Measurements from ENCODE around the gene SETD5. TPM values are rescaled to one million over a fixed set of nuclear protein-coding genes. Genes with fewer than 3 reads are reported as not detected.

Gene SETD5
- total RNA-seq, 3 donors from 2014 or later = 63.0 to 135 (median 118) TPM

GRCh38 chr3:9420850-9421549 is 23.6 kb downstream of the SETD5 start:
- peaks cover 0 to 26% of the 10 kb centered on the region in 2 donors for H3K4me1 ChIP-seq
- no peak for TF ChIP-seq POLR2AphosphoS5 (IDR thresholded peaks at IDR 0.05)
- H3K27me3 ChIP-seq = no peaks in the 10 kb centered on the region
- DNase-seq (ENCODE audit: low spot score in 2 of 2) = no peak
- H3K4me3 ChIP-seq = no peak overlapping the region
- intact Hi-C loops (cut with DNase I; ENCODE audit: low total_unique reads) = no loop called here
- H3K36me3 ChIP-seq = no peaks in the 10 kb centered on the region
- H3K27ac ChIP-seq = peak overlapping the region in 1 of 2 donors; percentile 85
- no peaks in the 10 kb centered on the region for H3K9me3 ChIP-seq

GRCh38 chr3:9422712-9423424 is 25.5 kb downstream of the SETD5 start:
- intact Hi-C loops (cut with DNase I; ENCODE audit: low total_unique reads) = no loop called here
- peaks cover 0 to 26% of the 10 kb centered on the region in 2 donors for H3K4me1 ChIP-seq
- no peak overlapping the region for H3K4me3 ChIP-seq

DNA sequence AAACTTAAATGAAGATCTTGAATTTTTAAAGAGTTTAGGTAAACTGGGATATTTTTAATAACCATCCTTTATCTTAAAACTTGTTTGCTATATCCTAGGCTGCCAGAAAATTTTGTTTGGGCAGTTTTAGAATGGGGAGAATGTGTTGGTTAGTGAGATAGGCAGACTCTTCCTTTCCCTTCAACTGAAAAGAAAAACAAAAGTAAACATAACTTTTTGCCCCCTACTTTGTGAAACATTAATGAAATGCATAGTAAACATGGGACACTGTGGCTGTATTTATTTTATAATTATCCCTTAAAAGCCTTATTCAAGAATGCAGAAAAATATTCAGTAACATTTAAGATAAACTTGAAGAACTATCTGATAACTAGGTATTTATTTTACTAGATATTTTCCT is 31.0 kb downstream of the SETD5 start:
- no peak for DNase-seq (ENCODE audit: low spot score in 2 of 2)
- no peaks in the 10 kb centered on the region for H3K27me3 ChIP-seq
- no peak overlapping the region for H3K4me3 ChIP-seq
- no peak for TF ChIP-seq POLR2A (IDR thresholded peaks at IDR 0.05)
- TF ChIP-seq, protein P1, sequence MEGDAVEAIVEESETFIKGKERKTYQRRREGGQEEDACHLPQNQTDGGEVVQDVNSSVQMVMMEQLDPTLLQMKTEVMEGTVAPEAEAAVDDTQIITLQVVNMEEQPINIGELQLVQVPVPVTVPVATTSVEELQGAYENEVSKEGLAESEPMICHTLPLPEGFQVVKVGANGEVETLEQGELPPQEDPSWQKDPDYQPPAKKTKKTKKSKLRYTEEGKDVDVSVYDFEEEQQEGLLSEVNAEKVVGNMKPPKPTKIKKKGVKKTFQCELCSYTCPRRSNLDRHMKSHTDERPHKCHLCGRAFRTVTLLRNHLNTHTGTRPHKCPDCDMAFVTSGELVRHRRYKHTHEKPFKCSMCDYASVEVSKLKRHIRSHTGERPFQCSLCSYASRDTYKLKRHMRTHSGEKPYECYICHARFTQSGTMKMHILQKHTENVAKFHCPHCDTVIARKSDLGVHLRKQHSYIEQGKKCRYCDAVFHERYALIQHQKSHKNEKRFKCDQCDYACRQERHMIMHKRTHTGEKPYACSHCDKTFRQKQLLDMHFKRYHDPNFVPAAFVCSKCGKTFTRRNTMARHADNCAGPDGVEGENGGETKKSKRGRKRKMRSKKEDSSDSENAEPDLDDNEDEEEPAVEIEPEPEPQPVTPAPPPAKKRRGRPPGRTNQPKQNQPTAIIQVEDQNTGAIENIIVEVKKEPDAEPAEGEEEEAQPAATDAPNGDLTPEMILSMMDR (IDR thresholded peaks at IDR 0.05) = no peak
- TF ChIP-seq POLR2AphosphoS5 (IDR thresholded peaks at IDR 0.05) = no peak
- intact Hi-C loops (cut with DNase I; ENCODE audit: low total_unique reads) = no loop called here
- peak overlapping the region; percentile 3 to 17 for H3K27ac ChIP-seq
- peaks cover 8% of the 10 kb centered on the region for H3K36me3 ChIP-seq
- H3K4me1 ChIP-seq = peaks cover 0 to 7% of the 10 kb centered on the region in 2 donors
- H3K9me3 ChIP-seq = no peaks in the 10 kb centered on the region

More at GRCh38 chr3:9422712-9423424, 25.5 kb downstream of the SETD5 start:
- Histone ChIP-seq H3K27me3 (no peaks in the 10 kb centered on the region), H3K27ac (peak overlapping the region; percentile 85), H3K9me3 (no peaks in the 10 kb centered on the region), H3K36me3 (no peaks in the 10 kb centered on the region)
- TF ChIP-seq POLR2A (IDR thresholded peaks at IDR 0.05) (no peak), POLR2AphosphoS5 (IDR thresholded peaks at IDR 0.05) (peak in 2 of 3 donors; percentile 90 to 94)
- TF ChIP-seq, protein P1 (IDR thresholded peaks at IDR 0.05) = peak; percentile 31 to 73 (median 44)
- DNase-seq (ENCODE audit: low spot score in 2 of 2) = peak; percentile 74 to 93

DNA sequence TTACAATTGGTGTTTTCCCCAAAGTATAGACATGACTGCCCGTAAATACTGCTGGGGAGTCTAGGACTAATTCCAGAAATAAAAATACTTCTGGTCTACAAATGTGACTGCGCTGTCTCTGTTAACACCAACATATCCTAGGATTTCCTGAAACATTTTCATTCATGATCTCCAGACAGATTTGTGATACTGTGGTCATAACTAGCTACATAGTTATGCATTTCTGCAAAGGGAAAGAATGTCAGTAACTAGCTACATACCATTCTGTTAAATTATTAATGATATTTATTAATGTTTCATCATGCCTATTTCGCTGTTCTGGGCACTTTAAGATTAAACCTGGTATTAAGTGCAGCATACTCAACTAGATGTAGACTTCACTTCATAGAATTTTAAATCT is 33.3 kb downstream of the SETD5 start:
- intact Hi-C loops (cut with DNase I; ENCODE audit: low total_unique reads) = no loop called here
- TF ChIP-seq, protein P1 (IDR thresholded peaks at IDR 0.05) = no peak
- TF ChIP-seq POLR2A (IDR thresholded peaks at IDR 0.05) = no peak
- TF ChIP-seq POLR2AphosphoS5 (IDR thresholded peaks at IDR 0.05) = no peak
- H3K9me3 ChIP-seq = no peaks in the 10 kb centered on the region
- no peak overlapping the region for H3K27ac ChIP-seq
- no peak overlapping the region for H3K4me3 ChIP-seq
- no peaks in the 10 kb centered on the region for H3K27me3 ChIP-seq
- no peak for DNase-seq (ENCODE audit: low spot score in 2 of 2)
- no peaks in the 10 kb centered on the region for H3K4me1 ChIP-seq
- H3K36me3 ChIP-seq = peaks cover 8% of the 10 kb centered on the region

DNA sequence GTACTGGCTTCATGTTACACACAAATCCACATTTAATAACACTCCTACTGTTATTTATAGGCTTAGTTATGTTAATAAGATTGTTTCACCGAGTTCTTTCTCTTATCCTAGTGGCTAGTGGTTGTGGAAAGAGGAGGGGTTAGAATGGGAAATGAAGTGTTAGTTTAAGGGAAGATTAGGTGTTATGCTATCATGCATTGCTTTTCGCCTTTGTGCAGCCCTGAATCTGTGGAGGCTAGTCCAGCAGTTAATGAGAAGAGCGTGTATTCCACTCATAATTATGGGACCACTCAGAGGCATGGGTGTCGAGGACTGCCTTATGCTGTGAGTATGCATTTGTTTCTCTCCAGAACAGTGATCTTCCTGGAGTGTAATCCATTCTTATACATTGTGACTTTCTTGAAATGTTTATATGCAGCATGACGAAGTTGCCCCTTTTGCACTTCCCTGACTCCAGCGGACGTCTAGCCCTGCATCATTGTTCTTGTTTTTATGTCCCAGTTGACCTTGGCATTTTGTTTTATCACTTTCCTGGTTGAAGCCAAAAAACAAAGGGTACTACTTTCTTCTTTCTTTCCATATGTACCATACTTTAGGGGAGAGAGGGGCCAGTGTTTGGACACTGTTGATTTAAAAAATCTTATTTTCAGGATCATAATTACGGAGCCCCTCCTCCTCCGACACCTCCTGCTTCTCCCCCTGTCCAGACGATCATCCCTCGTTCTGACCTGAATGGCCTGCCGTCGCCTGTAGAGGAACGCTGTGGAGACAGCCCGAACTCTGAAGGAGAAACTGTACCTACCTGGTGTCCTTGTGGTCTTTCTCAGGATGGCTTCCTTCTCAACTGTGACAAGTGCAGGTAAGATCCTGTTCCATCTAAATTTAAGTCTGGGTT is 36.5 kb downstream of the SETD5 start:
- H3K4me3 ChIP-seq = no peak overlapping the region
- H3K9me3 ChIP-seq = no peaks in the 10 kb centered on the region
- no peak overlapping the region for H3K27ac ChIP-seq
- intact Hi-C loops (cut with DNase I; ENCODE audit: low total_unique reads) = no loop called here
- TF ChIP-seq POLR2AphosphoS5 (IDR thresholded peaks at IDR 0.05) = no peak
- TF ChIP-seq, protein P1 (IDR thresholded peaks at IDR 0.05) = no peak
- TF ChIP-seq POLR2A (IDR thresholded peaks at IDR 0.05) = no peak
- H3K27me3 ChIP-seq = no peaks in the 10 kb centered on the region
- no peak for DNase-seq (ENCODE audit: low spot score in 2 of 2)
- H3K4me1 ChIP-seq = no peaks in the 10 kb centered on the region
- H3K36me3 ChIP-seq = peaks cover 8% of the 10 kb centered on the region

All from breast epithelium (tissue), 4 donors.